ENCODE data around the gene SLC35D1.
"Not testable (repeated sequence)": the region's sequence is repeated elsewhere in the genome, so short reads cannot be mapped to it uniquely, and the experiment has no call there.

GRCh38 chr1:66979621-66980020, 74.3 kb downstream of the SLC35D1 start:
- TF ChIP-seq CTCF (IDR thresholded peaks at IDR 0.05); ZFX (IDR thresholded peaks at IDR 0.05; ENCODE audit: borderline replicate concordance): not testable (repeated sequence)
